Stimulated activated CD4-positive, alpha-beta T cell treated with anti-CD3 and anti-CD28 coated beads, TNF-alpha, amount 100 ng/mL, for 4 hours (primary cell): ENCODE results near the gene KRTCAP3.

Experiments
- DNase-seq, 3 experiments: peaks; one replicate each; pipeline ENCODE4 v3.0.0-alpha.2; 2020; ENCODE audit warnings: low read depth in 3 of 3

KRTCAP3 gene

GRCh38 chr2:27441226-27441926 is 805 bp upstream of the KRTCAP3 start:
- no peak for DNase-seq

DNA sequence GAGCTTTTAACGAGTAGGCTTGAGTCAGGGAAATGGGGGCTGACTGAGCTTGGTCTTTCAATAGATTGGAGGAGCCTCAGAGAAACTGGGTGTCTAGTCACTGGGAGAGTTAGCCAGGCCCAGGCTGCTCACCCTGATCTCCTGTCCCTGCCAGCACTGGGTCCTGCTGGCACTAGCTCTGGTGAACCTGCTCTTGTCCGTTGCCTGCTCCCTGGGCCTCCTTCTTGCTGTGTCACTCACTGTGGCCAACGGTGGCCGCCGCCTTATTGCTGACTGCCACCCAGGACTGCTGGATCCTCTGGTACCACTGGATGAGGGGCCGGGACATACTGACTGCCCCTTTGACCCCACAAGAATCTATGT is 720 bp downstream of the KRTCAP3 start:
- DNase-seq, result no peak

DNA sequence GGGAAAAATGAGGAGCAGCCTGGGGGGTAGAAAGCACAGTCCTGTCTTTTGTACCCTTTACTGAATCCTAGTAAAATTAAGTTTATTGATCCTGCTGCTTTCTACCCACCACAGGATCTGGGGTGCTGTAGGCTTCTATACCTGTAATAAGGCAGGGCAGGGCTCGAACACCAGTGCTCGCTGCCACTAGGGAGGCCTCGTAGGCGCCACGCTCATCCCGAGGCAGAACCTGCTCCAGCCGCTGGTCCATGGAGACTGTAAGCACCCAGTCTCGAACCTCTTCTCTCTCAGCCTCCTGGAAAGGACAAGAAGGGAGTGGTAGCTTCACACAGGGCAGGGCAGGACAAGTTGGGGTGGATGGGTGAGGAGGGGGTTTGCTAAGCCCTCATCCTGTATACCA is 3.0 kb downstream of the KRTCAP3 start:
- DNase-seq, result no peak

GRCh38 chr2:27445615-27446014 is 3.4 kb downstream of the KRTCAP3 start:
- no peak for DNase-seq

- DNase-seq, result no peak
Observed at GRCh38 chr2:27446057-27446456, 3.9 kb downstream of the KRTCAP3 start.

- no peak for DNase-seq
Observed at GRCh38 chr2:27448381-27448780, 6.2 kb downstream of the KRTCAP3 start.

DNA sequence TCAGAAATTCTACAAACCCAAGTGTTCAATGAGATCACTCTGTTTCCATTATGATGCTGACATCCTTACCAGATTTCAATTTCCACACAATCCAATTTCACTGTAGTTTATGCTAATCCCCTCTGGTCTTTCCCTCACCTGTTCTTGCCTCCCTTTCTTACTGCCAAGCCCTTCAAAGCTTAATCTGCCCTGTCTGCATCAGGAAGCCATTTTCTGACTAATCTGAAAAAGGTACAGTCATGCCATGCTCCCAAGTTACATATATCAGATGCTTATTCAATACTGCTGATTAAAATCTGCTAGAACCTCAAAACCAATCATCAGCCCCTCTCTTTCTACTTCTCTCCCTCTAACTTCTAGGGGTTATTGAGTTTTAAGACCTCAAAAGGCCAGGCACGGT is 8.9 kb downstream of the KRTCAP3 start:
- DNase-seq, result no peak

DNA sequence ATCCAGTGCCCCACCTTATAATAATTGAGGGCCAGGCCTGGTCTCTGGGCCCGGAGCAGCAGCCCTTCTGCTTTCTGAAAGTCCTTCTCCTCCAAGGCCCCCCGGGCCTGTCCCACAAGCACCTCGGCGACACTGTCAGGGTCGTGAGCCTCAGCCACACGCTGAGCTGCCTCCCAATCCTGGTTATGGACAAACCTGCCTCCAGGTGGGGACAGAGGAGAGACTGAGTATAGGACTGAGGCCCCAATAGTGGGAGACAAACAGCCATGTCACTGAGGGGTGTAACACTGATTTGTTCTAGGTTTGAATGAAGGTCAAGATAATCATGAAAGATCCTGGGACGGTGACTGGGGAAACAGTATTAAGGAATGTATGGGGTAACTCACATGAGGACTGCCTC is 11.8 kb downstream of the KRTCAP3 start:
- DNase-seq, result no peak

DNA sequence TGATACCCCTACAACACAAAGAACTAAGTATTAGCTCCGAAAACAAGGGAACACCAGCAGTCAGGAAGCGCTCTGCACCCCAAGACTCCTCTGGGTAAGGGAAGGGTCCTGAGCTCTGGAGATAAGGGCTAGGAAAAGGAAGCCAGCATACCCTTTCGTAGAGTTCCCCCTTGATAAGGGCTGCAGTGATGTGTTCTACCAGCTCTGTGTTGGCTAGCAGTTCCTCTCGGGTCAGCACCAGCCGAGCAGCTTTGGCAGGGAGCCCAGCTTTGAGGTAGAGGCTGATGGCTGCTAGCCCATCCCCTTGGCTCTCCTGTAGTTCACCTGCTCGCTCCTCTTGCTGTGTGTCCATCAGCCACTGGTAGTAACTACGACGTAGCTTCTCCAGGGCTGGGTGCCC is 18.9 kb downstream of the KRTCAP3 start:
- DNase-seq, result no peak

DNA sequence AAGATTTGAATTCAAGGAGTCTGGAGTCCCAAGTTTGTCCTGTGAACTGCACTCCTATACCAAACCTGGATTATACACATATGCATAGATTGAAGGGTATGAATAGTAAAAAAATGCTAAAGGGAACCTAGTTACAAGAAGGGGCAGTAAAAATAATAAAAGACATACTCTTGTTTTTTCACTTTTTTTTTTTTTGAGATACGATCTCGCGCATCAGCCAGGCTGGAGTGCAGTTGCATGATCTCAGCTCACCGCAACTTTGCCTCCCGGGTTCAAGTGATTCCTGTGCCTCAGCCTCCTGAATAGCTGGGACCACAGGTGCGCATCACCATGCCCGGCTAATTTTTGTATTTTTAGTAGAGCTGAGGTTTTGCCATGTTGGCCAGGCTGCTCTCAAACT is 22.3 kb downstream of the KRTCAP3 start:
- DNase-seq, result no peak

- DNase-seq, result no peak
Observed at GRCh38 chr2:27471961-27472360, 29.8 kb downstream of the KRTCAP3 start.

DNA sequence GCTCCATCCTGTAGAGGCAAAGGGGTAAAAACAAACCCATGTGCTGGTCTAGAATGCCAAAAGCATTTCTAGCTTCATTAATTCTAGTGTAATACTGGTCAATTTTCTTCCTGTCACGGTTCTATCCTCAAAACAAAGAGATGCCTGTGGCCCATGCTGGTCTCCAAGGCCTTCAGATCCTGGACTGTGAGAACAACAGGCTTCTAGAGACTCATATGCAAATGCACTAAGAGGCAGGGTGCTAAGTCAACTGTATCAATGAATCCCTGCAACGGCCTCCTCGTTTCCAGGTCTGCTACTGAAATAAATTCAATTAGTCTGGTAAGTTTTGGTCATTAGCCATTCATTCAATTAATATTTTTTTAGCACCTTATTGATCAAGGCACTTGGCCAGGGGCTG is 43.3 kb downstream of the KRTCAP3 start:
- DNase-seq, result no peak

DNA sequence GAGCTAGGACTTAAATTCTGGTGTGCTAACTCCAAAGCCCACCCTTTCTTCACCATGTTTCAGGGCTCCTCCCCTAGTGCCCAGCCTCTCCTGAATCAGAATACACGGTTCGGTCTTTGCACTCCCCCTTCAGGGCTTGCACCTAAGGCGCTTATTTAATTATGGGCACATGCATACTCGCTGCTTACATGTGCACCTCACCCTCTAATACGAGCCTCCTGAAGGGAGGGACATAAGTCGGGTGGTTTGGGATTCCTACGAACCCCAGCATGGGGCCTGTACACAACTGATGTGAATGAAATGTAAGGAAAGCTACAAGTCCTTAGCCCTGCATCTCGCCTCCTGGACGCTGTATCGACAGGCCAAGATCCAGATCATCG is 46.9 kb downstream of the KRTCAP3 start:
- no peak for DNase-seq

DNA sequence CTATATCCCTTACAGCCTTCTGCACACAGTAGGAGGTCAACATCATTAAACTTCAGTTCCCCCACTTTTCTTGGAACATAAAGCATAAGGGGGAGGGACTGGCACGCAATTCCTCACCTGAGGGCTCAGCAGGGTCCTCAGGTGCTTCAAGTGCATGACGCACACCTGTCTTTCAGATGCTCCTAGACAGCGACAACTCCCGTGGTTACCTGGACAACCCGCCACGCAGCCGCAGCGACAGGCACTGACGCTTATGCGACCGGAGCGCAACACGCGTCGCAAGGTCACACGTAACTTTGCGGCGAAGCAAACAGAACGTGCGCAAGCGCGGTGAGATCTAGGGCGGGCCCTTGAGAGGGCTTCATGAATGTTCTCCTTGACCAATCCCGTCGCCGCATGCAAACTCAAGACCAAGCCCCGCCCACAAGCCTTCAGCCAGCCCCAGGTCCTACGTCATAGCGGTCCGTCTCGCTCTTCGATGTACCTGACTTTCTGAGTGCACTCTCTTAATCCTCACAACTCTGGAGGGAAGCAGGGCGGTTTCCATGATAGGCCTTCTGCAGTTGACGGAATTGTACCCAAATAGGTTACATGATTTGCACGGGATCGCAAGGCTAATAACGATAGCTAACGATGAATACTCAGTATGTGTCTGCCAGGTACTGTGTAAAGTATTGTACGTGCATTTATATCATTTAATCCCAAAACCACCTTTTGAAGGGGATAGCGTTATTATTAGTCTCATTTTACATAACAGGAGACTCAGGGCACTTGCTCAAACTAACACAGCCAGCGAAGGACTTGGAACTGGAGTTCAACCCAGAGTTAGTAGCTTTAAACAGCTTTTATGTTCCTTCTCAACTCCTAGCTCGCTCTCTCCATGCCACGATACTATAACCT is 47.6 kb downstream of the KRTCAP3 start, which contains the start of gene IFT172:
IFT172 (minus strand) TSS at position 246 of the 900 bp plus-strand sequence; CDS start at position 156, 90 bp downstream.
- DNase-seq, result peak; percentile 85 to 99 (median 97)

DNA sequence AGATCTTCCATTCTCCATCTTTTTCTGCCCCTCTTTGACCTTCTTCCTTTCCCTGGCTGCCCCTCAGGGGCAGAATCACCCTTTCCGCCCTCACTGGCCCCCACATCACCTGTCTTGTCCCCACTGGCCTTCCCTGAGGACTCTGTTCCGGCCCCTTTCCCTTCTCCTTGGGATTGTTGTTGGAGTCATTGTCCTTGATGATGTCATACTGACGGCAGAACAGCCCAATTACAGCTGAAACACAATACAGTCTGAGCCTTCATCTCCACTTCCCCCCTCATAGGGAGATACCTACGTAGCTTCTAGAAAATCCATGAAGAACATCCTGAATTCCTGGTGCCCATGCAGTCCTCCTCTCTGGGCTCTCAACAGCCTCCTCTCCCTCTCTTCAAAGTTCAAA is 50.4 kb downstream of the KRTCAP3 start:
- DNase-seq, result no peak

- no peak for DNase-seq
Observed at GRCh38 chr2:27493948-27494283, 51.7 kb downstream of the KRTCAP3 start.
